Measurements from ENCODE around the gene SUSD2. TPM values are rescaled to one million over a fixed set of nuclear protein-coding genes. Genes with fewer than 3 reads are reported as not detected.
A peak's percentile ranks its signal among the peaks of the same experiment; 100 is the strongest.

SUSD2 gene
- total RNA-seq, 1 experiment from 2014 or later = 1.1 TPM

- peaks cover 3% of the 10 kb centered on the region for H3K4me1 Mint-ChIP-seq
- H3K27me3 Mint-ChIP-seq (ENCODE audit: low read depth) = no peaks in the 10 kb centered on the region
- POLR2A ChIA-PET = interaction anchor here (0.5 to 1.0 kb wide), 3 partner anchors 12 to 823 kb away, joined by 3 read pairs; no protein-coding TSS in a partner anchor
- H3K27ac Mint-ChIP-seq = no peak overlapping the region
- peak; percentile 93 for DNase-seq (ENCODE audit: low spot score)
- peaks cover 3% of the 10 kb centered on the region; the same call in 1 of the 2 replicates for H3K36me3 Mint-ChIP-seq
- peak; percentile 98 for ATAC-seq
- CTCF ChIA-PET = interaction anchor here (0.6 to 4.0 kb wide), 43 partner anchors 9 to 412 kb away, joined by 3 to 136 read pairs (median 5); partner anchors contain the start of genes MIF and SUSD2
- TF ChIP-seq SMAD3 (CRISPR knock-in tag; IDR thresholded peaks at IDR 0.05; ENCODE audit: borderline replicate concordance) (no peak), CTCF (IDR thresholded peaks at IDR 0.05) (peak; percentile 78)
- no peak overlapping the region for H3K4me3 Mint-ChIP-seq
- peaks cover 4% of the 10 kb centered on the region for H3K9me3 Mint-ChIP-seq
Measured at GRCh38 chr22:24230911-24231656, 49.8 kb downstream of the SUSD2 start.

GRCh38 chr22:24231706-24232105, 50.4 kb downstream of the SUSD2 start:
- DNase-seq (ENCODE audit: low spot score) (no peak), ATAC-seq (no peak)
- Mint-ChIP-seq H3K27me3 (ENCODE audit: low read depth) (no peaks in the 10 kb centered on the region), H3K27ac (no peak overlapping the region), H3K36me3 (peaks cover 3% of the 10 kb centered on the region; the same call in 1 of the 2 replicates), H3K4me3 (no peak overlapping the region), H3K4me1 (peaks cover 3% of the 10 kb centered on the region), H3K9me3 (peaks cover 4% of the 10 kb centered on the region)
- CTCF ChIA-PET = interaction anchor here (0.9 to 4.0 kb wide), 29 partner anchors 9 to 290 kb away, joined by 3 to 136 read pairs (median 9); partner anchors contain the start of gene SUSD2
- POLR2A ChIA-PET = interaction anchor here (0.5 kb wide), 1 partner anchor 455 kb away, joined by 3 read pairs; no protein-coding TSS in a partner anchor
- TF ChIP-seq ATF1 (CRISPR knock-in tag; IDR thresholded peaks at IDR 0.05) (no peak), NR2C2 (CRISPR knock-in tag; IDR thresholded peaks at IDR 0.05) (no peak), ETV6 (CRISPR knock-in tag; IDR thresholded peaks at IDR 0.05) (no peak), AFF4 (CRISPR knock-in tag; IDR thresholded peaks at IDR 0.05; ENCODE audit: borderline replicate concordance) (no peak), ZNF423 (CRISPR knock-in tag; IDR thresholded peaks at IDR 0.05) (no peak), E2F5 (CRISPR knock-in tag; IDR thresholded peaks at IDR 0.05) (no peak), ATF6 (CRISPR knock-in tag; IDR thresholded peaks at IDR 0.05) (no peak)

- H3K36me3 Mint-ChIP-seq = peaks cover 3% of the 10 kb centered on the region; the same call in 1 of the 2 replicates
- H3K27ac Mint-ChIP-seq = no peak overlapping the region
- no peaks in the 10 kb centered on the region for H3K27me3 Mint-ChIP-seq (ENCODE audit: low read depth)
- CTCF ChIA-PET = interaction anchor here (1.0 to 4.0 kb wide), 15 partner anchors 9 to 289 kb away, joined by 3 to 136 read pairs (median 17); no protein-coding TSS in a partner anchor
- peaks cover 3% of the 10 kb centered on the region for H3K4me1 Mint-ChIP-seq
- peaks cover 4% of the 10 kb centered on the region for H3K9me3 Mint-ChIP-seq
- no peak overlapping the region for H3K4me3 Mint-ChIP-seq
- POLR2A ChIA-PET = no interaction called here
- DNase-seq (ENCODE audit: low spot score) (no peak), ATAC-seq (no peak)
- TF ChIP-seq ZNF219 (CRISPR knock-in tag; IDR thresholded peaks at IDR 0.05; ENCODE audit: borderline replicate concordance) (no peak), E2F1 (CRISPR knock-in tag; IDR thresholded peaks at IDR 0.05) (no peak), RELA (CRISPR knock-in tag; IDR thresholded peaks at IDR 0.05; ENCODE audit: borderline replicate concordance) (no peak), JUN (CRISPR knock-in tag; IDR thresholded peaks at IDR 0.05) (no peak), FOXJ3 (CRISPR knock-in tag; IDR thresholded peaks at IDR 0.05; ENCODE audit: borderline replicate concordance) (no peak), ERG (CRISPR knock-in tag; IDR thresholded peaks at IDR 0.05) (no peak), ZNF138 (CRISPR knock-in tag; conservative IDR thresholded peaks at IDR 0.05) (no peak), NFATC4 (CRISPR knock-in tag; IDR thresholded peaks at IDR 0.05) (no peak), CDX4 (CRISPR knock-in tag; IDR thresholded peaks at IDR 0.05; ENCODE audit: borderline replicate concordance) (no peak)
Measured at GRCh38 chr22:24232124-24232523, 50.8 kb downstream of the SUSD2 start.

Measured in WTC11 (cell line).